ENCODE measurements around the gene CTNND2.
"Not testable (repeated sequence)": the region's sequence is repeated elsewhere in the genome, so short reads cannot be mapped to it uniquely, and the experiment has no call there.

Gene CTNND2

DNA sequence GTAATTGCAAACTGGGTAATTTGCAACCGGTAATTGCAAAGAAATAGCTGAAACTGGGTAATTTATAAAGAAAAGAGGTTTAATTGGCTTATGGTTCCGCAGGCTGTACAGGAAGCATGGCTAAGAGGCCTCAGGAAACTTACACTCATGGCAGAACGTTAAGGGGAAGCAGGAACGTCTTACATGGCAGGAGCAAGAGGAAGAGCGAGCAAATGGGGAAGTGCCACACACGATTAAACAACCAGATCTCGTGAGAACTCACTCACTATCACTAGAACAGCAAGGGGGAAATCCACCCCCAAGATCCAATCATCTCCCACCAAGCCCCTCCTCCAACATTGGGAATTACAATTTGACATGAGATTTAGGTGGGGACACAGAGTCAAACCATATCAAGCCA lies 590.6 kb downstream of the CTNND2 start:
- not testable (repeated sequence) for DNase-seq (ENCODE audit: low read depth)

DNA sequence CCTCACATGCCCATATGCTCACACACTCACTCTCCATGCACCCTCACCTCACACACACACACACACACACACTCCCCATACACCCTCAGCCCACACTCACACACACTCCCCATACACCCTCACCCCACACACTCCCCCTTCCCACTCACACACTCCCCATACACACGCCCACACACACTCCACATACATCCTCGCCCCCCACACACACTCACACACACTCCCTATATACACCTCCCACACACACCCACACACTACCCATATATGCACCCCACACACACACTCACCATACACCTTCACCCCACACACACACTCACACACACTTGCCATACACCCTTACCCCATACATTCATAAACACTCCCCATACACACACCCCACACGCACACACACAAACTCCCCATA lies 592.5 kb downstream of the CTNND2 start:
- DNase-seq (ENCODE audit: low read depth), result no peak

DNA sequence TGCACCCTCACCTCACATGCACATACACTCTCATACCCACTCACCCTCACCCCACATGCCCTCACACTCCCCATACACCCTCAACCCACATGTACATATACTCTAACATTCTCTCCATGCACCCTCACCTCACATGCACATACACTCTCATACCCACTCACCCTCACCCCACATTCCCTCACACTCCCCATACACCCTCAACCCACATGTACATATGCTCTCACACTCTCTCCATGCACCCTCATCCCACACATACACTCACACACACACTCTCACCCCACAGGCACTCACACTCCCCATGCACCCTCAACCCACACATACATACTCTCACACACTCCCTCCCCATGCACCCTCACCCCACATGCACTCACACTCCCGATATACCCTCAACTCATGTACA lies 593.0 kb downstream of the CTNND2 start:
- DNase-seq (ENCODE audit: low read depth), result no peak

DNA sequence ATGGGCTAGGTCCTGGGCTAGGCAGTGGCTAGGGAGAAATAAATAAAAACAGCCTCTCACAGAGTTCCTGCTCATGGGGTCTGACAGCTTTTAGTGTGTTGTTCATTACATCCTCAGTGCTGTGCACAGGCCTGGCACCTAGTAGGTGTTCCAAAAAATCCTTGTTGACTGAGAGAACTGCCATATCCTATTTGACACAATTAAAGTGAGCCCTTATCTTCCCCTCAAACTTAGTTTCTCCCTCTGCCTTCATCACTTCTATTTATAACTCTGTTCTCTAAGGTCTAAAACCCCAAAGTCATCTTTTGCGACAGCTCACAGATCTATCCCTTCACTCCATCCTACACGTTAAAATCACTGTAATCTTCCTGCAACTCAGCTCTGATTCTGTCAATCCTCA lies 594.1 kb downstream of the CTNND2 start:
- no peak for DNase-seq (ENCODE audit: low read depth)

DNA sequence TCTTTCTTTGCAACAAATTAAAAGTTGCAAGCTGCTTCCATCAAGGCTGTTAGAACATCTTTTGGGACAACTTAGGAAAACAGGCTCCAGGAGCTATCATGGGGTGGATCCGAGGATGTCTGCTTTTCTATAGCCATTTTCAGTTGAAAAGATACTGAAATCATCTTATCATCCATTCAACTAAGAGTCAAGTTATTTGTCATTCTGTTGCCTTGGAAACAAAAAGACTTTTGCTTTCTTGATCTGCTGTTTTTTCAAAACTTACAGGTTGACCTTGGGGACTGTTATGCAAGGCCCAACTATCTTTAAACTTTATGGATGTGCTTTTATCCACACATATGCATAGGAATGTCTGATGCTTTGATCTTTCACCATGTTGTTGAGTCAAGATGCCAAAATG lies 597.9 kb downstream of the CTNND2 start:
- DNase-seq (ENCODE audit: low read depth), result no peak

DNA sequence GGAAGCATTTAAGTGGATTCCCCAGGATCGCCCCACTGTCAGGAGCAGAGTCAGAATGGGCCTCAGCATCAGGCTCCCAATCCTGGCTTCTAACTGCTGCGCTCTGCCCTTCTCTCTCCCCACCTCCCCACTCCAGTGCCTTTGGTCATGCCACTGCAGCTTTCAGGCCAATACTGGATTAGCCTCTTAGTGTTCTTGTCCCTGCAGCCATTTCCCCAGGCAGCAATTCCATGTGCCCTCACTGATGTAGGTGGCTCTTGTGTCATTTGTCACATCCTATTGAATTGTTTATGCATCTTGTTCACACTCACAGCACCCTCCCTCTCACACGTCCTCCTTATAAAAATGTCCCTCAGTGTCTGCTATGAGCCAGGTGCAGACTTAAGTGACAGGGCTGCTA lies 599.0 kb downstream of the CTNND2 start:
- DNase-seq (ENCODE audit: low read depth), result no peak

DNA sequence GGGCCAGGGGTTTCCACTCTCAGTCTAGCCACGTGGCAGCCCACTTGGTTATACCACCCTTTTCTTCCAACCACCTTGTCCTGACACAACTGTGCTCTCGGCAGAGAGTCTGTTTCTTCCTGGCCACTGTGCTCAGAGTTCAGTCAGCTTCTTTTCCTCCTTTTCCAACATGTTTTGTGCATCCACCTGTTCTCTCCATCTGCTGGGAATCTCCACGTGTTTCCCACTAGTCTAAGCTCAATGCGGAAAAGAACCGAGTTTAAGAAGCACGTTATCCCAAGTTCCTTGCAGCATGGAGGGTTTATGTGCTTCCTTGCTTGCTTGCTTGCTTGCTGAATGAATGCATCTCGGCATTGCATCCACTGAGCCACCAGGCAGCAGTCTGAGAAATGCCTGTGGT lies 599.6 kb downstream of the CTNND2 start:
- no peak for DNase-seq (ENCODE audit: low read depth)

DNA sequence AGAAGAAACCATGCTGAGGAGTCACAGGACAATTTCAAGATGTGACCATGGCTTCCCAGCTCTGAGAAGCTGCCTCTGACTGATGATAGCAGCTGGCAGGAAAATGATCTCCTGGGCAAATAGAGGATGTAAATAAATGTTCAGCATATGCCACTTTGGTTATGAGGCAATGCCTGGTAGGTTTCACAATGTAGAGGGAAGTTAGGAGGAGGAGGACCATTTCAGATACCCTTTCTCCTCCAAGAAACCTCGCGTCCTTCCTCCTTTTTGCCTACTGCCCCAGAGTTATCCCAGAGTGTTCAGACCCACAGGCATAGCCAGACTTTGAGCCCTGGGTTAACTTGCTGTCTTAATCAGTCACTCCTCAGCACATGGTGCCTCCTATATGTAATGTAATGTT lies 601.6 kb downstream of the CTNND2 start:
- DNase-seq (ENCODE audit: low read depth), result no peak

DNA sequence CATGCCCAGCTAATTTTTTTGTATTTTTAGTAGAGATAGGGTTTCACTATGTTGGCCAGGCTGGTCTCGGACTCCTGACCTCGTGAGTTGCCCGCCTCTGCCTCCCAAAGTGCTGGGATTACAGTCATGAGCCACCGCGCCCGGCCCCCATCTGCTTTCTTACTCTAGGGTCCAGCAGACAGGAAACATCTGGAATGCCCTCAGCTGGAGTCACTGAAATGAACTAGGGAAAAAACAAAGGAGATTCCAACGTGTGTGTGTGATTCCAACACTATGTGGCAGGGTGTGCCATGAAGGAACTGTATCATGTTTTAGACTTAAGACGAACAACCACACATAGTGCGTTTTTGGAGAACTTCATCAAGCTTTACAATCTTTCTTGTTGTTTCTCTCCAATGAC lies 603.1 kb downstream of the CTNND2 start:
- DNase-seq (ENCODE audit: low read depth), result no peak

DNA sequence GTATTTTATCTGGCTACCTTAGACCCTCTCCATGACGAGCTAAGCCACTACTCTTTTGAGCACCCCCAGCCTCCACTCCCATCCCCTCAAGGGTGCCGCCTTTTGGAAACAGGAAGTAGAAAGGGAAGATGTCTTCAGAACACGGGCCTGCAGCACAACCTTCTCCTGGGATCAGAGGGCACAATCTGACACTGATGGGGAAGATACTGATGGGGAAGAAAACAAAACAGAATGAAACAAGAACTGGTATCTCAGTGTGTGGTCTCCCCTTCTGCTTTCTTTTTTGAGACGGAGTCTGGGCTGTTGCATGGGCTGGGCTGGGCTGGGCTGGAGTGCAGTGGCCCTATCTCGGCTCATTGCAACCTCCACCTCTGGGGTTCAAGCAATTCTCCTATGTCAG lies 603.5 kb downstream of the CTNND2 start:
- DNase-seq (ENCODE audit: low read depth), result no peak

DNA sequence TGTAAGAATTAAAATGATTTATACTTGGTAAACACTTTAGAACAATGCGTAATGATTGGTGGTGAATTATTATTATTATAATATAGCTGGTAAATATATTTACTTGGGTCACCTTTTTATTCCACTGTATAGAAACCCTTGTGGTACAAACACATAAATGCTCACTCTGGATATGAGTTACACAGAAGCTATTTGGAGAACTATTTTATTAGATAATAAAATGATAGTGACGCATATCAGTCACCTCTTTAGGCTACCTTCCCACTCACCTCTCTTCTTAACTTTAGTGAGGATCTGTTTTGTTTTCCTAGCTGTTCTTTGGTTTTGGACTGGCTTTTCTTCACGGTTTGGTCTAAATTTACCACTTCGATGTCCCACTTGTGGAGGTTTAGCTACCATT lies 605.4 kb downstream of the CTNND2 start:
- DNase-seq (ENCODE audit: low read depth), result no peak

DNA sequence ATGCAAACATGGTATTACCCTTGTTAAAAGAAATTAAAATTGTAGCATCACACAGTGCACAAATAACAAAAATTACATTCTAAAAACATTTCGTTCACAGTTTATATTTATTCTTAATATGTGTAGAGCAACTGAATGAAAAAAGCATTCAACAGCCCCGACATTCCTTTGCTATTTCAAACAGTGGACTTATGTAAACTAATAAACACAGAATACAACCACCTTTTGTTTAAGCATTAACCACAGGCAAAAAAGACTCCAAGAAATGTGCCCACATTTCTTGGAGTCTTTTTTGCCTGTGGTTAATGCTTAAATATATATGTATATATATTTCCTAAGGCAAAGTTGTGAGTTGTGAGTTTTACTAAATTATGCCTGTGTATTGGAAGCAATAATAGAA lies 610.7 kb downstream of the CTNND2 start:
- no peak for DNase-seq (ENCODE audit: low read depth)

DNA sequence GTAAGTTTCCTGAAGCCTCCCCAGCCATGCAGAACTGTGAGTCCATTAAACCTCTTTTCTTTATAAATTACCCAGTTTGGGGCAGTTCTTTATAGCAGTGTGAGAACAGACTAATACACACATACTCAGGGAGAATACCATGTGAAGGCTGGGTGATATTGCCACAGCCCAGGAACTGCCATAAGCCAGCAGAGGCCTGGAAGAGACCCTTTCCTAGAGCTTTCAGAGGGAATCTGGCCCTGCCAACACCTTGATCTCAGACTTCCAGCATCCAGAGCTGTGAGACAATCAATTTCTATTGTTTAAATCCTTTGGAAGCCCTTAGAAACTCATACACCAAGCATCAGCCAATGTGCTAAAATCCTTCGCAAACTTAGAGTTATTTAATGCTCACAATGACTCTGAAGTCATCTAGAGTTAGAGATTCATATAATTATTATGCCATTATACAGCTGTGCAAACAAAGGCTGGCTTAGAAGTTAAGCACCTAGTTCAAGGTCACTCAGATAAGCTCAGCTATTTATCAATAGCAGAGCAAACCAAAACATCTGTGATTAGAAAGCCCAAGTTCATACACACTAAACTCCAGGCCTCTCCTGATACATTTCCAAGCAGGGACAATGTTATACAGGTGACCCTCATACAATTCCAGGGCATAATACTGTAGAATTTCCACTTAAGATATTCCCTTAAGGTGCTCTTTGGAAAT lies 611.4 kb downstream of the CTNND2 start:
- no peak for DNase-seq (ENCODE audit: low read depth)

DNA sequence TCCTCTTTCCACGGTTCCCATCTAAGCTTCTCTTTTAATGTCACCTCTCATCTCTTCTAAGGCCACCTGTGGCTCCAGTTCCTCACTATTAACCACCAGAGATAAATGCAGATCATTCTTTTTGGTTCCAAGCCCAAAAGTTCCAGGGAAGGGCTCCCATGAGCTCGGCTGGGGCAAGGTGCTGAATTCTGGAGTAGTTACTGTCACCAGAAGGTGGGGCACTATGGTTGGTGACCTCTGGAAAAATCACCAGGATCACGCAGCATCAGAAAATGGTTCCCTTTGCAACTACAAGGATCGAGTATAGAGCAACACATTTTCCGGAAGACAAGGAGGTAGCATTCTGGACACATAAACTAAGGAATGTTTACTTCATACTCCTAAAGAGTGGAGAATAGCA lies 614.5 kb downstream of the CTNND2 start:
- DNase-seq (ENCODE audit: low read depth), result no peak

DNA sequence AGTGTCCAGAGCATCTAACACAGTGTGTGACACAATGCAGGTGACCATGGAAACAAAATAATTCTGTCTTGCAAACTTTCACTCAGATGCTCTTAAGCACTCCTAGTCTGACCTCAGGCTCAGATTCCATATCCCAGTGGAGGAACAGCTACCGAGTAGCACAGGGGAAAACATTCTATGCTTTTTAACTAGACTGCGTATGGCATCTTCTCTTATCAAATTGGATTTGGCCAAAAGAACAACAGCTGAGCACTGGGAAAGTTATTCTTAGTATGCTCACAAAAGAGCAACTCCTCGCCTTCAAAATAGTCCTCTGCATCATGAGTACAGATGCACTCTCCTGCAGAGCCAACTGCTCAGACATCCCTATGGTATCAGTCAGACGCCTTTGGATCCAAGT lies 615.0 kb downstream of the CTNND2 start:
- DNase-seq (ENCODE audit: low read depth), result no peak

DNA sequence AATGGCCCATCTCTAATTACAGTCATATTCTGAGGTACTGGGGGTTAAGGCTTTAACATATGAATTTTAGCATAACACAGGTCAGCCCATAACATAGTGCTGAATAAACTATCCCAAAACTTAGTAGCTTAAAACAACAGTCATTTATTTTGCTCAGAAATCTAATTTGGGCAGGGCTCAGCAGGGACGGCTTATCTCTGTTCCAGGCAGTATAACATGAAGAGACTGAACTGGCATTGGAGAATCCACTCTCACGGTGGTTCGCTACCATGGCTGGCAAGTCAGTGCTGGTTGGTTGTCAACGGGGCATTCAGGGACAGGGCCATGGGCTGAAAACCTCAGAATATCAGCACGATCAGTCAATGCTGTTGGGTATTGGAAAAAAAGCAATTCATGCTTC lies 622.4 kb downstream of the CTNND2 start:
- no peak for DNase-seq (ENCODE audit: low read depth)

DNA sequence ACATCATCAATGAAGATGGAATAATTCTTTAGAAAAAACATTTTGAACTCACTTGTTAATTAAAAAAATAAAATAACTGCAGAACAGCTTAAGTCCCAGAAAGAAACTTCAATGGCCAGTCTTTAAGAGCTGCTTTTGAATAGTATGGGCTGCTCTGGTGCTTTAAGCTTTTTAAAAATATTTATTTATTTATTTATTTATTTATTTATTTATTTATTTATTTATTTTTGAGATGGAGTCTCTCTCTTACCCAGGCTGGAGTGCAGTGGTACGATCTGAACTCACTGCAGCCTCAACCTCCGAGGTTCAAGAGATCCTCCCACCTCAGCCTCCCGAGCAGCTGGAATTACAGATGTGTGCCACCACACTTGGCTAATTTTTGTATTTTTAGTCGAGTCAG lies 626.9 kb downstream of the CTNND2 start:
- no peak for DNase-seq (ENCODE audit: low read depth)

DNA sequence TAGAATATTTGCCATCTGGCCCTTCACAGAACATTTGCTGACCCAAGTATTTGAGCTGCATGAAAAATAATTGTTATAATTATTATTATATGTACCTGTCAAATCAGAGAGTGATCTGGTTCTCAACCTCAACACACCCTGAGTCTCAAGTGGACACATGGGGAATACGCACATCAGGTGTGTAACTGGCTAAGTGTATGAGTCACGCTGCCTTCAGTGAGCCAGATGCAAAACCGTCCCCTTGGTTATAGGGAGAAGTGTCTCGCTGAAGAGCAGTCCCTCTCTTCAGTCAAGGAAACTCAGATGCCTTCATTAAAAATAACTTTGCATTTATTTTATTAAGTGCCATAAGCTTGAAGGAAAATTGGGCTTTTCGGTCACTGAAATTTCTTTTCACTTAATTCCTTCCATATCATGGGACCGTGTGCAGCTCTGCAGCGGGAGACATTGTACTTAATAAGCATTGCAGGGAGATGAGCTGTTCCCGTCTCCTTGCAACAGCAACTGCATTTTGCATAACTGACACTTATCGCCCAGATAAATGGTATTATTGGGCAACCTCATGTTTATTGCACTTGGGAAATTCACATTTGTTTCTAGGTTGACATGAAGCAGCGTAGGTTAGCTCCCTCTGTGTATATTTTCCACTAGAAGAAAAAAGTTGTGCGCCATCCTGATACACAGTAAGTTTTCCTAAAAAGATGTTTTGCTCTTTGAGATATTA lies 630.9 kb downstream of the CTNND2 start:
- DNase-seq (ENCODE audit: low read depth), result no peak

DNA sequence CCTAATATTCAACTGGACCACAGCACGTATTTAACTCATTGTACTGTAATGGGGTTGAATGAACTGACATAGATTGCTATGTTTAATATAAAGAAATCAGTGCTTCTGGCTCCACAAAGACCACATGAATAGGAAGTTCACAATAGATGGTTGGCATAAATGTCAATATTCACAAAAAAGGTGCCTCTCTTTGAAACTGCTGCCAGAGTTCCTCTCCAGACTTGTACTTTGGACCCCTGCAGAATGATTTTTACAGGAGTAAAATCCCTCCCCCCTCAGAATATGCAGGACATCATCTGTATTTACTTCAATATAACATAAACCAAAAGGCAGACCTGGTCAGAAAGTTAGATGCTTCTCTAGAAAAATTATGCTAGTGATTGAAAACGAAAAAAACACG lies 634.7 kb downstream of the CTNND2 start:
- DNase-seq (ENCODE audit: low read depth), result no peak

DNA sequence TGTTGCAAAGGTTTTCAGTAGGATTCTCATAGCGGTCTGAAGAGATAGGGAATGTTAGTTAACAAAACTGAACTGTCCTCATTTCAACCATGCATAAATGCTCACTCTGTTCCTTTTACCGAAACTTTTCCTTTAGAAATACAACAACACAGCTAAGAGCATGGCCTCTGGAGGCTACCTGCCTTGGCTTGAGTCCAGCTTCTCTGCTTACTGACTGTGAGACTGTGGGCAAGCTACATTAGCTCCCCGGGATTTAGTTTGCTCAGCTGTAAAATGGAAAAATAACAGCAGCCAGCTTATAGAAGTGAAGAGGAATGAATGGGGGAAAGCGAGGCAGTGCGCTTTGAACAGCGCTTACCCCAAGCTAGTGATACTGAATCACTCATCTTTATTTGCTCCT lies 635.4 kb downstream of the CTNND2 start:
- no peak for DNase-seq (ENCODE audit: low read depth)

DNA sequence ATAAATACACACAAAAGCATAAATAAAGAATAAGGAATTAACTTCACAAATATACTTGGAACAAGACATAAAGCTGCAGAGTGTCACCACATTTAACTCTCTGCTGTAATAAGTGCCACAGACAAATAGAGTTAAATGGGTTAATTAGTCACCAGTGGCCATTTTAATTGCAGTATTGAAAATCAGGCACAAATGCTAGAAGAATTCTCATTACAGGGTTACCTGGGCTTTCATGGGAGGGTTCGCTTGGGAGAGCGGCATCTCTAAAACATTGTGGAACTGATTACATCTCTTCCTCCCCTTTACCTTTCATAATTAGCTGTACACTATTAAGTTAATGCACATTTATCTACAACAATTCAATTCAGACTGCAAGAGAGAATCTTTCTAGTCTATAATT lies 637.9 kb downstream of the CTNND2 start:
- DNase-seq (ENCODE audit: low read depth), result no peak

DNA sequence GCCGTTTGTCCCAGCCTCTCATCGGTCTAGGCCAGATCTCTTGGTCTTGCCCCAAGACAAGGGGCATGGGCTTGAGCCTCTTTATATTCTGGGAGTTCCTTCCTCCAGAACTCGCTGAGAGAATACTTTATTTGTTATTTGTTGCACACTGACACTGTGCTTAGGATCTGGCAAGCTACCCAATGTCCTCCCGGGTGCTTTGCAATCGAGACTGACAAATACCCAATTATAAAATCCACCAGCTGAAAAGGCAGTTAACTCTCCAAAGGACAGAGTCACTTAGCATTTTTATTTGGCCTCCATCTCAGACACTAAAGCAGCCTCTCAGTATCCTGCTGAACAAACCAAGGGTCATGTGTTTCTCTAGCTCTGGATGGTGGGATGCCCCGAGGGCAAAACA lies 643.0 kb downstream of the CTNND2 start:
- DNase-seq (ENCODE audit: low read depth), result no peak

DNA sequence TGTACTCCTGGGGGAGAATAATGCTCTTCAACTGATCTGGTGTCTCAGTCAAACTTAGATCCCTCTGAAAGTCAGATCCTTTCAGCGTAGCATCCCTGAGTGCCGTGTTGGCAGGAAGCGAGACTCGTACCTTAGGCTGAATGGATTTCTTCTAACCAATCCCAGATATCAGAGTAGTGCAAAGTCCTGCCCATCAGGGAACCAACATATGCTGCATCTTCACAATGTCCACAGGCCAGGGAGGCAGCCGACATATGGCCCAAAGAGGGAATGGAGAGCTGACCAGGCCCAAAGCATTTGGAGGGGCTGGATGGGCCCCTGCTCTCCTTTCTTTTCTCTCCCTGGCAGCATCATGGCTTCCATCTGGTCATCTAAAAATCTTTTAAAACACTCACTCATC lies 646.2 kb downstream of the CTNND2 start:
- no peak for DNase-seq (ENCODE audit: low read depth)

DNA sequence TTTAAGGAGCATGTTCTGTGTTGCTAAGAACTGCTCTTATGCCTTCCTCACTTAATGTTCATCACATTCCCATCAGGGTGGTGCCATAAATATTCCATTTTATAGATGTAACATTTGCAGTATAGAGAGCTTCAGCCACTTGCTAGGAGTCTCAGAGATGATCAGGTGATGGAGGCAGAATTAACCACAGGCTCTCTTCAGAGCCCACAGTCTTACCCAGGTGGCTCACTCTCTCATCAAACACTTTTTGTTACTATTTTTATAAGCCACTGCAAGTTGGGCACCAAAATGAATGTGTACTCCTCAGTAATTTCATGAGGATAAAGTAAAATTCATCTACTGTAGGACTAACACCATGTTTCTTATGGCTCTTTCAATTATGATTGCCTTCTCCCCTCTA lies 651.7 kb downstream of the CTNND2 start:
- DNase-seq (ENCODE audit: low read depth), result no peak

Measured in HS-27A (cell line).